Gastroesophageal sphincter (tissue), 4 donors: ENCODE data around the gene CDK8. TPM values are rescaled to one million over a fixed set of nuclear protein-coding genes. Genes with fewer than 3 reads are reported as not detected.
A peak's percentile ranks its signal among the peaks of the same experiment; 100 is the strongest.

Experiments
- ATAC-seq: fragments of 150-250 bp; one replicate; pipeline ENCODE4 v1.9.1; 2016; ENCODE audit warnings: mild to moderate bottlenecking, moderate library complexity
- H3K27ac ChIP-seq, 4 donors: fragments of 200-600 bp; sonication (generic) in 3 of 4; 1 replicate in 3 of 4; 2 replicates in 1 of 4; pipeline ENCODE4 v1.5.1; 2016 to 2019
- H3K27me3 ChIP-seq: fragments of 200-600 bp; sonication (generic); one replicate; pipeline ENCODE4 v1.5.1; 2019
- H3K36me3 ChIP-seq, 2 donors: fragments of 200-600 bp; sonication (generic); one replicate each; pipeline ENCODE4 v1.5.1; 2019; ENCODE audit warnings: control low read depth in 1 of 2
- H3K4me1 ChIP-seq, 3 donors: fragments of 200-600 bp; sonication (generic); 1 replicate in 2 of 3; 2 replicates in 1 of 3; pipeline ENCODE4 v1.5.1; 2016 to 2019; ENCODE audit warnings: control low read depth in 2 of 3
- H3K4me3 ChIP-seq, 2 donors: fragments of 200-600 bp; sonication (generic); one replicate each; pipeline ENCODE4 v1.5.1; 2019; ENCODE audit warnings: mild to moderate bottlenecking in 1 of 2, moderate library complexity in 1 of 2
- H3K9me3 ChIP-seq, 3 donors: fragments of 200-600 bp; sonication (generic); one replicate each; pipeline ENCODE4 v1.5.1; 2017 to 2019; ENCODE audit warnings: control low read depth in 2 of 3
- EP300 ChIP-seq: sonication (generic); formaldehyde crosslinking; IDR thresholded peaks from one replicate; pipeline ENCODE4 v1.6.1; 2017; ENCODE audit warnings: antibody characterized with exemption, mild to moderate bottlenecking
- POLR2A ChIP-seq, 2 donors: fragments of 450-650 bp; IDR thresholded peaks; one replicate each; pipeline ENCODE4 v1.6.1; 2017; ENCODE audit warnings: antibody characterized with exemption in 2 of 2, mild to moderate bottlenecking in 2 of 2, moderate library complexity in 1 of 2
- POLR2AphosphoS5 ChIP-seq: sonication (generic); formaldehyde crosslinking; IDR thresholded peaks from one replicate; pipeline ENCODE4 v1.6.1; 2017; ENCODE audit warnings: antibody characterized with exemption
- WGBS, 2 donors: methylation state at CpG; one replicate each; pipeline ENCODE4 v1.1.5; 2018; ENCODE audit warnings: low coverage in 1 of 2; 5-methylcytosine and 5-hydroxymethylcytosine counted together
- total RNA-seq, 4 donors: library from RNA; depleted of rRNA; stranded (reverse); fragments of >200 nt; gene quantifications; one replicate each; pipeline ENCODE4 v1.1.0, GENCODE V29; 2016
- TF ChIP-seq, protein P1 (sequence below), 4 experiments: fragments of 200-600 bp in 2 of 4; fragments of 450-650 bp in 2 of 4; sonication (generic) in 1 of 4; IDR thresholded peaks; one replicate each; pipeline ENCODE4 v1.5.1; 2017 to 2019; ENCODE audit warnings: antibody characterized with exemption in 4 of 4, mild to moderate bottlenecking in 2 of 4, moderate library complexity in 2 of 4

CDK8 gene
- total RNA-seq, 4 donors from 2014 or later, result 16.2 to 25.5 (median 23.3) TPM

DNA sequence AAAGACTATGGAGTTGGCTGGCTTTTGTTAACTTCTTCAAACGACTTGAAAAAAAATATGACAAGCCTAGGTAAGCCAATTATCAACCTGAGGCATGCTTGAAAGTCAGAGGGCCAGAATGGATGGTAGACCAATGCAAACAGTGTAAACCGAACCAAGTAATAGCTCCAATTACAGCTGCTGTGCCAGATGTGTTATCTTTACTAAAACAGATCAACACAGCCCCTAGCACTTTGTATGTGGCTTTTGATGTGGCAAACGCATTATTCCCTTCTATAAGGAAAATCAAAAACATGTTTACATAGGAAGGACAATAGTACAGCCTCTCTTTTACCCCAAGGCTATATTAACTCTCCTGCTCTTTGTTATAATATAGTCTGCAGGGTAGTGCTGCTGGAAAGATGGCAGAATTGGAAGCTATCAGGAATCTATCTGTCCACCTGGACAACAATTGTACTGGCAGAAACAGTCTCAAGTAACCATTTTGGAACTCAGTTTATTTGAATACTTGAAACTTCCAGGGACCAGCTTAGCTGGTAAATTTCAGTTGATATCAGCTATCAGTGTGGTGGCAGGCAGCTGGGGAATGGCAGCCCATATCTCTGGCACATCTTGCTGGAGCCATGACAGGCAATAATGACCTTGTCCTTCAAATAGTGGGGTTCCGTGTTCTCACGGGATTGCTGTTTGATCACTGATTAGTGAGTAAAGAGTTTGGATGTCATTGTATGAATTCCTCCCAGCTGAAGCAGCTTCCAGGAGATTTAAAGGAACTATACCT, 159.2 kb downstream of the CDK8 start:
- Histone ChIP-seq H3K27ac (no peak overlapping the region), H3K9me3 (peaks cover 0 to 10% (median 0%) of the 10 kb centered on the region in 3 donors), H3K4me1 (no peaks in the 10 kb centered on the region), H3K27me3 (no peaks in the 10 kb centered on the region), H3K36me3 (peaks cover 0 to 6% of the 10 kb centered on the region in 2 donors), H3K4me3 (no peak overlapping the region)
- 61 to 79% methylated on average over 3 to 5 of the region's 5 CpGs for WGBS, 2 donors
- ATAC-seq, result no peak
- TF ChIP-seq POLR2AphosphoS5 (no peak), POLR2A (IDR thresholded peaks at IDR 0.05) (no peak), EP300 (no peak)
- TF ChIP-seq, protein P1, sequence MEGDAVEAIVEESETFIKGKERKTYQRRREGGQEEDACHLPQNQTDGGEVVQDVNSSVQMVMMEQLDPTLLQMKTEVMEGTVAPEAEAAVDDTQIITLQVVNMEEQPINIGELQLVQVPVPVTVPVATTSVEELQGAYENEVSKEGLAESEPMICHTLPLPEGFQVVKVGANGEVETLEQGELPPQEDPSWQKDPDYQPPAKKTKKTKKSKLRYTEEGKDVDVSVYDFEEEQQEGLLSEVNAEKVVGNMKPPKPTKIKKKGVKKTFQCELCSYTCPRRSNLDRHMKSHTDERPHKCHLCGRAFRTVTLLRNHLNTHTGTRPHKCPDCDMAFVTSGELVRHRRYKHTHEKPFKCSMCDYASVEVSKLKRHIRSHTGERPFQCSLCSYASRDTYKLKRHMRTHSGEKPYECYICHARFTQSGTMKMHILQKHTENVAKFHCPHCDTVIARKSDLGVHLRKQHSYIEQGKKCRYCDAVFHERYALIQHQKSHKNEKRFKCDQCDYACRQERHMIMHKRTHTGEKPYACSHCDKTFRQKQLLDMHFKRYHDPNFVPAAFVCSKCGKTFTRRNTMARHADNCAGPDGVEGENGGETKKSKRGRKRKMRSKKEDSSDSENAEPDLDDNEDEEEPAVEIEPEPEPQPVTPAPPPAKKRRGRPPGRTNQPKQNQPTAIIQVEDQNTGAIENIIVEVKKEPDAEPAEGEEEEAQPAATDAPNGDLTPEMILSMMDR (IDR thresholded peaks at IDR 0.05), result no peak

- H3K4me3 ChIP-seq, result no peak overlapping the region
- no peak for ATAC-seq
- TF ChIP-seq POLR2AphosphoS5, result peak; percentile 11
- no peak for TF ChIP-seq EP300
- TF ChIP-seq, protein P1 (IDR thresholded peaks at IDR 0.05), result no peak
- no peak for TF ChIP-seq POLR2A (IDR thresholded peaks at IDR 0.05)
- peak overlapping the region; percentile 34 to 88 (median 58) for H3K27ac ChIP-seq
- no peaks in the 10 kb centered on the region for H3K27me3 ChIP-seq
- no peaks in the 10 kb centered on the region for H3K9me3 ChIP-seq
- no peaks in the 10 kb centered on the region for H3K36me3 ChIP-seq
- WGBS, 2 donors, result 42 to 59% methylated on average over 4 of the region's 4 CpGs
- peaks cover 12 to 29% (median 12%) of the 10 kb centered on the region in 3 donors for H3K4me1 ChIP-seq
Observed at GRCh38 chr13:26420282-26420960, 166.5 kb downstream of the CDK8 start.

GRCh38 chr13:26422036-26422435, 168.1 kb downstream of the CDK8 start:
- WGBS, 2 donors, result 85 to 90% methylated on average over 5 to 7 of the region's 7 CpGs
- H3K27me3 ChIP-seq, result no peaks in the 10 kb centered on the region
- peaks cover 12 to 41% (median 15%) of the 10 kb centered on the region in 3 donors for H3K4me1 ChIP-seq
- H3K36me3 ChIP-seq, result no peaks in the 10 kb centered on the region
- no peak overlapping the region for H3K4me3 ChIP-seq
- TF ChIP-seq POLR2AphosphoS5 (no peak), EP300 (no peak), POLR2A (IDR thresholded peaks at IDR 0.05) (no peak)
- TF ChIP-seq, protein P1 (IDR thresholded peaks at IDR 0.05), result no peak
- H3K9me3 ChIP-seq, result no peaks in the 10 kb centered on the region
- ATAC-seq, result no peak
- peak overlapping the region in 1 of 4 donors; percentile 88 for H3K27ac ChIP-seq

DNA sequence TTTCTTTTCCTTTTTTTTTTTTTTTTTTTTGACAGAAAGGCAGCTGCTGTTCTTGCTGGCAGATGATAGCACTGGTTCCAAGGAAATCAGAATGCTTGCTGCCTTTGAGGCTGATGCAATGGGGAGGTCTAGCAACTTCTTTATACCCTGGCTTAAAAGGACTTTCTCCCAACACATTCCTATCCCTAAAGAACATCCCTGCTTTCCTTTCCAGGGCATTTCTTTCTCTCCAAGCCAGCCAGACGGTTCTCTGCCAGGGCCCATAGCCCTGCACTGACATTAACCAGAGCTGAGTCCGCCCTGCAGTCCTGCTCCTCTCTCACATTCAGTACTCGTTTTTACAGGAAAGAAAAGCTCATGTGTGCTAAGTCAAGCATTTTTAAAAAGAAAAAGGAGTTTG, 169.7 kb downstream of the CDK8 start:
- H3K9me3 ChIP-seq, result no peaks in the 10 kb centered on the region
- peak overlapping the region in 1 of 2 donors; percentile 8 for H3K4me3 ChIP-seq
- H3K4me1 ChIP-seq, result peaks cover 12 to 41% (median 15%) of the 10 kb centered on the region in 3 donors
- H3K27ac ChIP-seq, result peak overlapping the region; percentile 88 to 95 (median 92)
- WGBS, 2 donors, result 11 to 22% methylated on average over 3 of the region's 3 CpGs
- no peaks in the 10 kb centered on the region for H3K27me3 ChIP-seq
- TF ChIP-seq POLR2AphosphoS5 (peak; percentile 96), EP300 (no peak)
- H3K36me3 ChIP-seq, result no peaks in the 10 kb centered on the region
- peak; percentile 96 for ATAC-seq

GRCh38 chr13:26424181-26424580, 170.3 kb downstream of the CDK8 start:
- ATAC-seq, result peak; percentile 38

More at GRCh38 chr13:26424181-26424580, 170.3 kb downstream of the CDK8 start:
- Histone ChIP-seq H3K36me3 (no peaks in the 10 kb centered on the region), H3K4me3 (peak overlapping the region; percentile 8 to 11), H3K4me1 (peaks cover 12 to 41% (median 15%) of the 10 kb centered on the region in 3 donors), H3K9me3 (no peaks in the 10 kb centered on the region), H3K27me3 (no peaks in the 10 kb centered on the region), H3K27ac (peak overlapping the region; percentile 88 to 95 (median 92))
- 40 to 47% methylated on average over 3 to 8 of the region's 14 CpGs for WGBS, 2 donors
- TF ChIP-seq, protein P1 (IDR thresholded peaks at IDR 0.05), result peak in 2 of 4 experiments; percentile 24 to 33
- no peak for TF ChIP-seq POLR2A (IDR thresholded peaks at IDR 0.05)
